Nephron progenitor cell (in vitro differentiated cells): ENCODE data around the gene ALPK3.

Experiments
- DNase-seq: peaks from one replicate; pipeline ENCODE4 v3.0.0; 2021
- H3K27ac Mint-ChIP-seq: 2 replicates; pipeline ENCODE4 v1.8.0; 2021; ENCODE audit warnings: mild to moderate bottlenecking, moderate library complexity, mixed read lengths
- H3K27me3 Mint-ChIP-seq: 2 replicates; pipeline ENCODE4 v1.8.0; 2021; ENCODE audit warnings: mild to moderate bottlenecking, low read depth, mixed read lengths; ENCODE audit not compliant: poor library complexity
- H3K36me3 Mint-ChIP-seq: 2 replicates; pipeline ENCODE4 v1.8.0; 2021; ENCODE audit warnings: low read depth, mixed read lengths
- H3K4me1 Mint-ChIP-seq: 2 replicates; pipeline ENCODE4 v1.8.0; 2021; ENCODE audit warnings: mixed read lengths
- H3K4me3 Mint-ChIP-seq: 2 replicates; pipeline ENCODE4 v1.8.0; 2021; ENCODE audit warnings: mild to moderate bottlenecking, moderate library complexity, mixed read lengths
- H3K9me3 Mint-ChIP-seq: 2 replicates; pipeline ENCODE4 v1.8.0; 2021; ENCODE audit warnings: mild to moderate bottlenecking, moderate library complexity, mixed read lengths
- CTCF ChIP-seq: fragments of 200-600 bp; sonication (generic); IDR thresholded peaks from 2 replicates; pipeline ENCODE4 v1.5.0; 2021; ENCODE audit warnings: antibody characterized with exemption

ALPK3 gene

GRCh38 chr15:84794162-84794547 is 23.0 kb upstream of the ALPK3 start:
- H3K27me3 Mint-ChIP-seq: no peaks in the 10 kb centered on the region
- no peaks in the 10 kb centered on the region for H3K9me3 Mint-ChIP-seq
- DNase-seq: no peak
- no peak for TF ChIP-seq CTCF
- no peak overlapping the region for H3K27ac Mint-ChIP-seq
- no peak overlapping the region for H3K4me3 Mint-ChIP-seq
- peaks cover 36% of the 10 kb centered on the region for H3K36me3 Mint-ChIP-seq
- H3K4me1 Mint-ChIP-seq: peaks cover 24% of the 10 kb centered on the region

- Mint-ChIP-seq H3K4me3 (no peak overlapping the region), H3K27ac (no peak overlapping the region), H3K9me3 (no peaks in the 10 kb centered on the region), H3K36me3 (peaks cover 36% of the 10 kb centered on the region), H3K4me1 (peaks cover 15% of the 10 kb centered on the region), H3K27me3 (no peaks in the 10 kb centered on the region)
- TF ChIP-seq CTCF: no peak
- DNase-seq: no peak
Measured at GRCh38 chr15:84795186-84795585, 22.0 kb upstream of the ALPK3 start.

GRCh38 chr15:84797212-84797611 is 19.9 kb upstream of the ALPK3 start:
- Mint-ChIP-seq H3K4me3 (no peak overlapping the region), H3K27ac (no peak overlapping the region), H3K4me1 (no peaks in the 10 kb centered on the region), H3K9me3 (no peaks in the 10 kb centered on the region), H3K36me3 (peaks cover 30% of the 10 kb centered on the region), H3K27me3 (no peaks in the 10 kb centered on the region)
- DNase-seq: no peak
- no peak for TF ChIP-seq CTCF

GRCh38 chr15:84797801-84798200 is 19.4 kb upstream of the ALPK3 start:
- Mint-ChIP-seq H3K4me1 (no peaks in the 10 kb centered on the region), H3K36me3 (peaks cover 30% of the 10 kb centered on the region), H3K4me3 (no peak overlapping the region), H3K27ac (no peak overlapping the region), H3K9me3 (no peaks in the 10 kb centered on the region), H3K27me3 (no peaks in the 10 kb centered on the region)
- no peak for DNase-seq
- TF ChIP-seq CTCF: no peak

- Mint-ChIP-seq H3K36me3 (peaks cover 35% of the 10 kb centered on the region), H3K4me1 (no peaks in the 10 kb centered on the region), H3K27me3 (no peaks in the 10 kb centered on the region), H3K27ac (no peak overlapping the region), H3K9me3 (no peaks in the 10 kb centered on the region), H3K4me3 (no peak overlapping the region)
- no peak for TF ChIP-seq CTCF
- no peak for DNase-seq
Measured at GRCh38 chr15:84798436-84798946, 18.7 kb upstream of the ALPK3 start.

- peak overlapping the region; percentile 83 for H3K27ac Mint-ChIP-seq
- H3K36me3 Mint-ChIP-seq: peaks cover 31% of the 10 kb centered on the region
- H3K4me1 Mint-ChIP-seq: no peaks in the 10 kb centered on the region
- no peak for TF ChIP-seq CTCF
- H3K4me3 Mint-ChIP-seq: no peak overlapping the region
- no peaks in the 10 kb centered on the region for H3K9me3 Mint-ChIP-seq
- H3K27me3 Mint-ChIP-seq: no peaks in the 10 kb centered on the region
- DNase-seq: no peak
Measured at GRCh38 chr15:84799511-84800187, 17.5 kb upstream of the ALPK3 start.
